Non-pigmented ciliary epithelial cell (primary cell): Measurements from ENCODE around the gene CNTNAP1.

ENCODE experiments used
- DNase-seq: peaks from one replicate; pipeline ENCODE4 v3.0.0-alpha.2; 2010; ENCODE audit warnings: low read depth

CNTNAP1 gene

GRCh38 chr17:42670789-42671657 lies 11.3 kb upstream of the CNTNAP1 start:
- no peak for DNase-seq

- no peak for DNase-seq
Observed at GRCh38 chr17:42672038-42672437, 10.3 kb upstream of the CNTNAP1 start.

GRCh38 chr17:42673266-42673884 lies 9.0 kb upstream of the CNTNAP1 start:
- DNase-seq = no peak

GRCh38 chr17:42673885-42674754 lies 8.2 kb upstream of the CNTNAP1 start:
- no peak for DNase-seq

GRCh38 chr17:42674755-42675347 lies 7.5 kb upstream of the CNTNAP1 start:
- no peak for DNase-seq

GRCh38 chr17:42675348-42675964 lies 6.9 kb upstream of the CNTNAP1 start:
- no peak for DNase-seq

- no peak for DNase-seq
Observed at GRCh38 chr17:42675965-42676423, 6.3 kb upstream of the CNTNAP1 start.

- no peak for DNase-seq
Observed at GRCh38 chr17:42676424-42677011, 5.8 kb upstream of the CNTNAP1 start, which contains the start of gene PLEKHH3. PLEKHH3 (minus strand) TSS chr17:42676994; CDS start chr17:42676563, 431 bp downstream.

GRCh38 chr17:42677012-42677857 lies 5.1 kb upstream of the CNTNAP1 start:
- DNase-seq = peak; percentile 98

- no peak for DNase-seq
Observed at GRCh38 chr17:42677921-42678781, 4.2 kb upstream of the CNTNAP1 start.

- DNase-seq = no peak
Observed at GRCh38 chr17:42678951-42679491, 3.3 kb upstream of the CNTNAP1 start.

GRCh38 chr17:42679492-42680330 lies 2.6 kb upstream of the CNTNAP1 start:
- no peak for DNase-seq

GRCh38 chr17:42680331-42680808 lies 2.0 kb upstream of the CNTNAP1 start:
- no peak for DNase-seq

- DNase-seq = no peak
Observed at GRCh38 chr17:42682722-42683403, 532 bp downstream of the CNTNAP1 start.

- DNase-seq = no peak
Observed at GRCh38 chr17:42683407-42684034, 1.2 kb downstream of the CNTNAP1 start.

- DNase-seq = no peak
Observed at GRCh38 chr17:42684929-42685556, 2.7 kb downstream of the CNTNAP1 start.
